Superior temporal gyrus (tissue), 1 donor: Measurements from ENCODE around the gene MAP4.

Source experiments
- DNase-seq: peaks from one replicate; pipeline ENCODE4 v3.0.0-alpha.2; 2016; ENCODE audit errors: extremely low spot score

Gene MAP4

GRCh38 chr3:47867451-47868044 is 148.7 kb downstream of the MAP4 start:
- DNase-seq = peak; percentile 37

GRCh38 chr3:47865192-47865591 is 151.0 kb downstream of the MAP4 start:
- DNase-seq = no peak

- no peak for DNase-seq
Measured at GRCh38 chr3:47863391-47864128, 152.7 kb downstream of the MAP4 start.

GRCh38 chr3:47859956-47860605 is 156.1 kb downstream of the MAP4 start:
- no peak for DNase-seq

GRCh38 chr3:47857151-47857550 is 159.1 kb downstream of the MAP4 start:
- no peak for DNase-seq

GRCh38 chr3:47856669-47857068 is 159.5 kb downstream of the MAP4 start:
- DNase-seq = peak; percentile 33

- no peak for DNase-seq
Measured at GRCh38 chr3:47855461-47856383, 160.5 kb downstream of the MAP4 start.

- DNase-seq = no peak
Measured at GRCh38 chr3:47854720-47855455, 161.3 kb downstream of the MAP4 start.

GRCh38 chr3:47854267-47854666 is 161.9 kb downstream of the MAP4 start:
- DNase-seq = no peak

- DNase-seq = no peak
Measured at GRCh38 chr3:47852604-47853602, 163.3 kb downstream of the MAP4 start.

GRCh38 chr3:47851888-47852603 is 164.2 kb downstream of the MAP4 start:
- DNase-seq = no peak

GRCh38 chr3:47850564-47851410 is 165.4 kb downstream of the MAP4 start:
- DNase-seq = no peak

- no peak for DNase-seq
Measured at GRCh38 chr3:47849699-47850563, 166.3 kb downstream of the MAP4 start.

GRCh38 chr3:47849186-47849698 is 167.0 kb downstream of the MAP4 start:
- DNase-seq = no peak

- DNase-seq = no peak
Measured at GRCh38 chr3:47848599-47849117, 167.6 kb downstream of the MAP4 start.

- no peak for DNase-seq
Measured at GRCh38 chr3:47847801-47848518, 168.3 kb downstream of the MAP4 start.
